GM18507 (cell line): Measurements from ENCODE around the gene MARF1.
"Not testable (repeated sequence)": the region's sequence is repeated elsewhere in the genome, so short reads cannot be mapped to it uniquely, and the experiment has no call there.

Experiments
- DNase-seq: peaks from one replicate; pipeline ENCODE4 v3.0.0; 2011; ENCODE audit warnings: low read depth; ENCODE audit not compliant: insufficient read length; ENCODE audit errors: extremely low spot score
- FAIRE-seq: peaks from 2 replicates; lab custom pipeline; 2011; peaks lifted over from hg19 to GRCh38; lab: Jason Lieb, UNC

Gene MARF1

DNA sequence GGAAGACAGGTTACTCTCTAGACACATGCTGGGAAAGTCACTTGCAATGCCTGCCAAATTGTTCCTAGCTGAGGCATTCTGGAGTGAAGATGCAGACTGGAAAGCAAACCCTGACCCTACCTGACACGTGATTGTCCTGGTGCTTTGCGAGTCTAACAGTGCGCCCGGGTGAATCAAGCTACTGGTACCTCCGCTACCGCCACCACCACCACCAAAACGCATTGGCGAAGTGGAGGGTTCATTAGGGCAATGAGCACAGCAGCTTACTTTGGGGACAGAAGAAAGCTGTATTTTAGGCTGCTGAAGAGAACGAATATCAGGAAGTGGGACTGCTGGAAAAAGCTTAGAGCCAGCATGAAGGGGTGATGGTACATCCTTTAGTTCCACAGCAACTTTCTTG is 7.0 kb downstream of the MARF1 start:
- no peak for FAIRE-seq
- no peak for DNase-seq

GRCh38 chr16:15631730-15632409 is 11.1 kb downstream of the MARF1 start:
- FAIRE-seq (no peak), DNase-seq (no peak)

DNA sequence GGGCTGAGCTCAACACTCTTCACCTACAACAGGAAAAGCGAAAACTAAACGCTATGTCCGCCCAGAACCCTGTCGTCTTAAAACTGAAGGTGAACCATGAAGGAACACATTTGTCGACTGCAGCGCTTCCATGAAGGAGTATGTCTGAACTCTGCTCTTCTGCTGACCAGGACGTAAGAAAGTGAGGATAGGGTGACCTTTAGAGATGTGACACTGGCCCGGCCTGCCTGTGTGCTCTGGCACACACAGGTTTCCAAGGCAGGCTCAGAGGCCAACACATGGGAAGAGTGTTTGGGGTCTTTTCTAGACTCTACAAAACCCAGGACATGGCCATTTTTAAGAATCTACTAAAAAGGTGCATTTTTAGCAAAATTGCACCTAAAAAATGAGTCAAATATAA is 21.1 kb downstream of the MARF1 start:
- no peak for FAIRE-seq
- DNase-seq = no peak

DNA sequence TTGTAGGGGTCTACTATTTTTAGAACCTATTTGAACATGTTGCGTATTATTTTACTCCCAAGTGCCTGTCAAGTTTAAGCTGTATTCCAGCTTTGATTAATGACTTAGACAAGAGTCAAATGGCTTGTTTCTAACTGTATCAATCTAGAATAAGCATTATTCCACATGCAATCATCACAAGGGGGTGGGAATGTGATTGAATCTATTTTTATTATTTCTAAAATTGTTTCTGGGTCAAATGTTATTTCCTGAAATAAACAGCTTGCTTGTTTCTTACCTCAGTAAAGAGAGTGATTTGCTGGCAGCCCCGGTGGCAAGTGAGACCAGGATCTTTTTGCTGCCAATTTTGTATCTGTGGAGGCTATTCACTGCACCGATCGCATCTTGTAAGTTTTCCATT is 21.5 kb downstream of the MARF1 start:
- no peak for FAIRE-seq

DNA sequence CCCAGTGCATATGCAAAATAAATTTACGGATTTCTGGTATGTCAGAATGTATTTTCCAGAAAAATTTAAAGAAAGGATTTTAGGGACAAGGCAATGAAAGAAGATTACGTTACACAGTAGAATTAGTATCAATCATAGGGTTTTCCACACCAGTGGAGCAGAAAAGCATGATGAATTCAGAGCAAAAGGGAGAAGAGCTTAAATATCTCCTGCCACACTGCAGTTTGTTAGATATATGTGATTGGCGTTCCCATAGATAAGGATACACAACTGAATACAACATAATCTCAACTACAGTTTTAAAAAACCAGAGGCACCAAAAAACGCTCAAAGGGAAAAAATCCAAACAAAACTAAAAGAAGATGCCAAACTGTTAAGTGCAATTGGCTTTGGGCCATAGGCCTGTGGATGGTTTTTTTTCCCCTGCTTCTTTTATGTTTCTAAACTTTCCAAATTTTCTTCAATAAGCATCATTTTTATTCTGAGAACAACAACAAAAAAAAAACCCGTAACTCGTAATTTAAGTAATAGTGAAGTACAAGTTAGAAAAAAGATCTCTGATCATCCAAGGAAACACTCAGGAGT is 22.3 kb downstream of the MARF1 start:
- DNase-seq = no peak
- no peak for FAIRE-seq

More for the DNA sequence above, 21.5 kb downstream of the MARF1 start:
- no peak for DNase-seq

- FAIRE-seq (no peak), DNase-seq (no peak)
Observed at GRCh38 chr16:15618392-15618791, 24.6 kb downstream of the MARF1 start.

- DNase-seq (no peak), FAIRE-seq (no peak)
Observed at GRCh38 chr16:15617901-15618300, 25.1 kb downstream of the MARF1 start.

- no peak for FAIRE-seq
Observed at GRCh38 chr16:15616475-15617165, 26.3 kb downstream of the MARF1 start.

GRCh38 chr16:15616012-15616411 is 26.9 kb downstream of the MARF1 start:
- FAIRE-seq (no peak), DNase-seq (no peak)

More at GRCh38 chr16:15616475-15617165, 26.3 kb downstream of the MARF1 start:
- no peak for DNase-seq

GRCh38 chr16:15613676-15614075 is 29.3 kb downstream of the MARF1 start:
- FAIRE-seq (no peak), DNase-seq (no peak)

DNA sequence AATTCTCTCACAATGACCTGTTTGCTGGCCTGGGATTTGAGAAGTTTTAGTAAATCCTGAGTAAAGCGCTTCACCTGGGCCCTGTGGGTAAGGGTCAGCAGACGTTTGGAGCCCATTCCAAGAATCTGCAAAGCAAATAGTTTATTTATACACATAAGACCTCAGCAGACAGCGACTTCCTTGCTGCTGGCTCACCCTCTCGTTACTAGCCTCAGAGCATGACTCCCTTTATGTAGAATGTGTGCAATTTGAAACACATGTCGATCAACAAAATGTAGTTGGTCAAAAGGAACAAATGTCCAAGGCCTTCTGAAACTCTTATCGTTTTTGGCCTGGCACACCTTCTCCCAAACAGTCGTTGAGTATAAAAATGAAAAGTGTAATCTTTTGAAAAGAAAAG is 31.3 kb downstream of the MARF1 start:
- DNase-seq = no peak
- FAIRE-seq = no peak

- FAIRE-seq (no peak), DNase-seq (no peak)
Observed at GRCh38 chr16:15610369-15610871, 32.5 kb downstream of the MARF1 start.

DNA sequence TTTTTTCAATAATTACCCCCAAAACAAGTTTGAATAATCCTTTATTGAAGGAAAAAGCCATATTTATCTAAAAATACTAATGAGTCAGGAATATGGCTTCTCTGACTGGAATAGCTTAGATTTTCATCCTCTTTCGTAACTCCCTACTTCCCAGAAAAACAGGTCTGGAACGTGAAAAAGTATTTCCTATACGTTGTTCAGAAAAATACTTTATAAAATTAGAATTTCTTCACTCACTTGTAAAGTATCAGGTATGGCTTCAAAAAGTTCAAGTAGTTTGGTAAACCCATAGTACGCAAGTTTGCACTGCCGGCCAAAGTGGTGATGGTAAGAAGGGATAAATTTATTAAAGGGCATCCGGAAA is 33.7 kb downstream of the MARF1 start:
- DNase-seq (no peak), FAIRE-seq (no peak)

DNA sequence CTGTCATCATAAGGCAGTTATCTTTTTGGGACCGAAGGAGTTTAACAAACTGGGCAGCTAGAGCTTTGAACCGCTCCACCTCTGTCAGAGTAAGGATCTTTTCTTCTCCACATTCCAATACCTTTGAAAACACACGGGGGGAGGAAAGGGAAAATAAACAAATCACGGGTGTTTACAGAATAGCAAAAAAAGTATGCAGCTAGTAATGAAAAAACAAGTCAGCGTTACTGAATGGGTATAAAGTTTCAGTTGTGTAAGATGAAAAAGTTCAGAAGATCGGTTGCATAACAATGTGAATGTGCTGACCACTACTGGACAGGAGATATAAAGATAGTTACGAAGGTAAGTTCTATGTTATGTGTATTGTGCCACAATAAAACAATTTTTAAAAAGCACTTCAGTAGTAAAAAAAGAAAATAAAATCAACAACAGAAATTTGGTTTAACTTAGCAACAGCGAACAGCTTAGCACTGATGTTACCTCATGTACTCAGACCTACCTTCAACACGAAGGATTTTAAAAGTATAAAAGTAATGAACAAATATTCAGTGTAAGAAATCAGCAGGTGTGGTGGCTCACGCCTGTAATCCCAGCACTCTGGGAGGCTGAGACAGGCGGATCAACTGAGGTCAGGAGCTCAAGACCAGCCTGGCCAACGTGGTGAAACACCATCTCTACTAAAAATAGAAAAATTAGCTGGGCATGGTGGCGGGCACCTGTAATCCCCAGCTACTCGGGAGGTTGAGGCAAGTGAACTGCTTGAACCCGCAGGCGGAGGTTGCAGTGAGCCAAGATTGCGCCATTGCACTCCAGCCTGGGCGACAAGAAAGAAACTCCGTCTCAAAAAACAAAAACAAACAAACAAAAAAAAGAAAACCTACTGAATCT is 34.3 kb downstream of the MARF1 start:
- FAIRE-seq = no peak

GRCh38 chr16:15607700-15608396 is 35.1 kb downstream of the MARF1 start:
- no peak for FAIRE-seq
- DNase-seq = no peak

More for the DNA sequence above, 34.3 kb downstream of the MARF1 start:
- DNase-seq = no peak

- DNase-seq, FAIRE-seq: not testable (repeated sequence)
Observed at GRCh38 chr16:15607221-15607699, 35.7 kb downstream of the MARF1 start.

GRCh38 chr16:15606518-15607220 is 36.3 kb downstream of the MARF1 start:
- FAIRE-seq (no peak), DNase-seq (no peak)

DNA sequence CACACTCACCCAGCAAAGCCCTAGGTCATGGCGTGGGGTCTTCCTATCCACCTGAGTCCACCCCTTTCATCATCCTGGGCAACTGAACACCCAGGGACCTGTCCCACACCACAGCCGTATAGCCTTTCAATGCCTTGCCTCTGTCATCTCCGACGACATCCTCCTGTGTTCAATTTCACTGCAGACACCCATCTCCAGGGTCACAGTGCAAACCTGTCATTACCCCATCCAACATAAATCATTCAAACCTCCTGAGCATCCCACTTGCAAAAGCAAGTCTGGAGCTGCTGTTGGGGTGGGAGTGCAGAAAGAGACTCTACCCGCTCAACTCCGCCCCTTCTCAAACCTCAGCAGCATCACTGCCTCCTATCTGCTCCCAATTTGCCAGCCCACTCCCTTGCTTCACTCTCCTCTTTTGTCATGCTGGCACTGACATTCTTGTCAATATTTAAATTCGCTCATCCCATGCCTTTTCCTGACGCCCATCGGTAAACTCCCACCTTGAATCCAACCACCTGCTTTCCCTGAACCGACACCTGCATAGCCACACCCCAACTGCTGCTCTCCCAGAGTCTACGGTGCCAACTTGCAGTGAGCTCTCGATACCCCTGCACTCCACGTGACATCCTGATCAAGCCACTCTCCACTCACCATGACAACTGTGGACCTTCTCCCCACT is 37.0 kb downstream of the MARF1 start:
- FAIRE-seq (no peak), DNase-seq (no peak)
